Esophagus (tissue), 2 donors: ENCODE results near the gene CNNM1. TPM values are rescaled to one million over a fixed set of nuclear protein-coding genes. Genes with fewer than 3 reads are reported as not detected.

Source experiments
- H3K27ac ChIP-seq, 2 donors: one replicate each; pipeline ENCODE4 v1.5.1; 2013; ENCODE audit warnings: low read depth in 2 of 2, mild to moderate bottlenecking in 2 of 2, inconsistent platforms in 1 of 2, low read length in 1 of 2, moderate library complexity in 1 of 2
- H3K27me3 ChIP-seq, 2 donors: one replicate each; pipeline ENCODE4 v1.6.1; 2013; ENCODE audit warnings: low read length in 2 of 2, control low read depth in 1 of 2, mild to moderate bottlenecking in 1 of 2; ENCODE audit not compliant: insufficient read depth in 2 of 2, control insufficient read depth in 1 of 2
- H3K36me3 ChIP-seq, 2 donors: one replicate each; pipeline ENCODE4 v1.6.1; 2013; ENCODE audit warnings: low read length in 1 of 2; ENCODE audit not compliant: control insufficient read depth in 2 of 2, insufficient read depth in 2 of 2
- H3K4me1 ChIP-seq, 2 donors: one replicate each; pipeline ENCODE4 v1.6.1; 2013; ENCODE audit warnings: low read length in 1 of 2; ENCODE audit not compliant: control insufficient read depth in 2 of 2, insufficient read depth in 2 of 2
- H3K4me3 ChIP-seq, 2 donors: one replicate each; pipeline ENCODE4 v1.5.1; 2013; ENCODE audit warnings: low read length in 2 of 2, mild to moderate bottlenecking in 2 of 2, low read depth in 1 of 2, moderate library complexity in 1 of 2
- H3K9me3 ChIP-seq, 2 donors: one replicate each; pipeline ENCODE4 v1.6.1; 2013; ENCODE audit warnings: mild to moderate bottlenecking in 2 of 2, low read depth in 1 of 2, low read length in 1 of 2, moderate library complexity in 1 of 2; ENCODE audit not compliant: control insufficient read depth in 2 of 2, insufficient read depth in 1 of 2
- WGBS, 2 donors: extraction: QIAGEN DNeasy Blood & Tissue Kit; methylation state at CpG; one replicate each; pipeline ENCODE4 v1.1.7; 2013; 5-methylcytosine and 5-hydroxymethylcytosine counted together
- polyA plus RNA-seq, 2 donors: library from polyadenylated mRNA; stranded (reverse); fragments of 200-250 nt; gene quantifications; one replicate each; pipeline ENCODE4 v1.2.3, GENCODE V29; 2013
- donor health status: healthy with polysubstance abuse.
- donor health status: Bipolar disorder and iron deficiency.

The CNNM1 gene
- polyA plus RNA-seq, 2 donors, result 0.61 to 0.81 TPM

DNA sequence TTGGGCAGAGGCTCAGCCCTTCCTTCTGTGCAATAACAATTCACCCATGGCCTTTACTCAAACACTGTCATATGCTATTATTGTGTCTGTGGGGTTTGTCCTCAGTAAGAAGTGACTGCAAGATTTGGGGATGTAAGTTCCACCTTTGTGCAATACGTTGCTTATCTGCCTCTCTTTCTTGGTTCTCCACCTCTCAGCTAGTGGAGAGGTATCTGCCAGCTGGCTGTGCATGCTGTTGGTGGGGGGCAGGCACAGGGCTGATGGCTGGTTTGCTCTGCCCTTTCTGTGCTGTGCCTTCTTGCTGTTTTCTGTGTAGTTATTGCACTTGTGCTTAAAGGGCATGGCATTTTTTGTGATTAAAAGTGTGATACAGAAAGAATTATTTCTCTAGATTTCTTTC, 36.2 kb downstream of the CNNM1 start:
- Histone ChIP-seq H3K4me3 (no peak overlapping the region), H3K36me3 (peaks cover 0 to 3% of the 10 kb centered on the region in 2 donors), H3K27ac (no peak overlapping the region), H3K9me3 (no peaks in the 10 kb centered on the region), H3K27me3 (no peaks in the 10 kb centered on the region), H3K4me1 (no peaks in the 10 kb centered on the region)
- WGBS, 2 donors, result 33 to 59% methylated on average over 1 of the region's 1 CpG

DNA sequence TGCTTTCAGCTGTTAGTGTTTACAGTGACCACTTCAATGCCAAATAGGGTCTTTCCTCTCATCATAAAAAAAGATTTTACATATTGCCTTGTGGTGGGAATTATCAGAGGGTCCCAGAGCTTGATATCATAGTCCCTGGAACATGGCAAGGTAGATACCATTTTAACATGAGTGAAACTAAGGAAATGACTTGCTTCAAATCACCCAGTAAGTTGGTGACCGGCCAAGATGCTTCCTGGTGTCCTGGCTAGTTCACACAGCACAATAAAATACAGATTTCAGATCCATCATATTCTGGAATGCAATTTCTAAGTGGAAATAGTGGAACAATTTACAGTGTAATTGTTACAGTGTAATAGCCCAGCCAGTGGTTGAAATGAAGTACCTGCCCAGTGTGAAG, 36.6 kb downstream of the CNNM1 start:
- Histone ChIP-seq H3K4me3 (no peak overlapping the region), H3K27me3 (no peaks in the 10 kb centered on the region), H3K27ac (no peak overlapping the region), H3K36me3 (peaks cover 0 to 3% of the 10 kb centered on the region in 2 donors), H3K4me1 (no peaks in the 10 kb centered on the region), H3K9me3 (no peaks in the 10 kb centered on the region)
- 76% methylated on average over 1 of the region's 1 CpG for WGBS, 2 donors

DNA sequence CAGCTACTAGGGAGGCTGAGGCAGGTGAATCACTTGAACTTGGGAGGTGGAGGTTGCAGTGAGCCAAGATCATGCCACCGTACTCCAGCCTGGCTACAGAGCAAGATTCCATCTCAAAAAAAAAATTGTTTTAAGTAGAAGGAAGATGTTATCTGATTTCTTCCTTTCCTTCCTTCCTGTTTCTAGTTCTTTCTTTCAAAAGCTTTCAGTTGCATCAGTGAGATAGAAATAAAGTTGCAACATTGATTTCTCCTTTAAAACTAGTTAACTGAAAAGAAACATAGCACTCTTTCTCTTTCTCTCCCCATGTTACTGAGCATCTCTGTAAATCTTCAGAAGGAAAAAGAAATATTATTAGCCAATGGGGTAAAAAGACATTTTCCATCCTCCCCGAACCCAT, 37.5 kb downstream of the CNNM1 start:
- no peaks in the 10 kb centered on the region for H3K27me3 ChIP-seq
- WGBS, 2 donors, result 78 to 83% methylated on average over 2 of the region's 2 CpGs
- H3K4me3 ChIP-seq, result no peak overlapping the region
- H3K27ac ChIP-seq, result no peak overlapping the region
- no peaks in the 10 kb centered on the region for H3K9me3 ChIP-seq
- H3K36me3 ChIP-seq, result peaks cover 0 to 3% of the 10 kb centered on the region in 2 donors
- H3K4me1 ChIP-seq, result no peaks in the 10 kb centered on the region

DNA sequence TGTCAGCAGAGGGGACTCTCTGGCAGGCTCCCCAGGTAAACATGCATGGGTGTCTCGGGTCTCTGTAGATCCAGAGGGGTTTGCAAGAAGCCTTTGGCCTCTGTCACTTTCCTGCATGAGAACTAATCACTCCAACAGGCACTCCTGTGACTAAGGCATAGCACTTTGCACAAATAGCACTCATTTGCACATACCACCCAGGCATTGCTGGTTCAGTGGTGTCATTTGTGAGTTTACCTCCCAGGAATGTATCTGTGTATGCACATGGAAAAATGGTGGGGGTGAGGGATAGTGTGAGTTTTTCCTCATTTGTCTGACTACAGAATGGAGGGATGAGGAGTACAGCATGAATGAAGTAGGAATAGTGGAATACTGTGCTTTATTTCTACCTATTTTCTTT, 39.5 kb downstream of the CNNM1 start:
- Histone ChIP-seq H3K27me3 (no peaks in the 10 kb centered on the region), H3K36me3 (no peaks in the 10 kb centered on the region), H3K4me1 (no peaks in the 10 kb centered on the region), H3K27ac (no peak overlapping the region), H3K9me3 (no peaks in the 10 kb centered on the region), H3K4me3 (no peak overlapping the region)
- WGBS, 2 donors, result 63 to 68% methylated on average over 1 of the region's 1 CpG

DNA sequence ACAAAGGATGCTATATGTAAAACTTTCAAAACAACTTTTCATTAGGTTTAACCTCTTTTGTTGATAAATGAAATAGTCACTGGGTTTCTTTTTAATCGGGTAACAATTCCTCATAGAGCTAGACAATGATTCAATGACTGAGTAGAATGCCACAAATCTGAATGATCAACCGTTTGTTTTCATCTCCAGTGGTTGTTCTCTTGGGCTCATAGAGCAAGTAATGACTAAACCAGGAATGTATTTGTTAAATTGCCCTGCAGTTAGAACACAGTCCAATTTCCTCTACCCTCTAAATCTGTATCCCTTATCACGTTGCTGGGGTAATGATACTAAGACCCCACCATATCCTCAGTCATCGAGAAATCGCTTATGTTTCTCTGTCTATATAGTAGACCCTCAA, 40.0 kb downstream of the CNNM1 start:
- WGBS, 2 donors, result 86 to 87% methylated on average over 5 of the region's 5 CpGs
- Histone ChIP-seq H3K4me1 (no peaks in the 10 kb centered on the region), H3K9me3 (no peaks in the 10 kb centered on the region), H3K4me3 (no peak overlapping the region), H3K27me3 (no peaks in the 10 kb centered on the region), H3K36me3 (no peaks in the 10 kb centered on the region), H3K27ac (no peak overlapping the region)

DNA sequence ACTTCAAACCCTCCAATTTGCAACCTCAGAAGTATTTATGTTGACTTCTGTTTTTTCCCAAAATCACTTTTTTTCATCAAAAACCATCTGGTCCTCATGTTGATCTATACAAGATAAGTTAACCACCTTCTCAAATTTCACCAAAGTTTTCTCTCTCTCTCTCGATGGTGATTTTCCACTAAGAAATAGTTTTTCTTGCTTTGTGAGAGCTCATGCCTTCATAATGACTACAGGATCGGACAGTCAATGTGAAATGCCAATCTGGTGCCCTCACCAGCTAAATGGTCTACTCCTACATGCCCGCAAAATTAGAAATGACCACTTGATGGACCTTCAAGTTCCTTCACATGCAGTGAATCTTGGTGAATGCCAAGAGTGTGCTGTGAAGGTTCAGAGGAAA, 40.4 kb downstream of the CNNM1 start:
- 86 to 89% methylated on average over 3 of the region's 3 CpGs for WGBS, 2 donors
- no peaks in the 10 kb centered on the region for H3K9me3 ChIP-seq

DNA sequence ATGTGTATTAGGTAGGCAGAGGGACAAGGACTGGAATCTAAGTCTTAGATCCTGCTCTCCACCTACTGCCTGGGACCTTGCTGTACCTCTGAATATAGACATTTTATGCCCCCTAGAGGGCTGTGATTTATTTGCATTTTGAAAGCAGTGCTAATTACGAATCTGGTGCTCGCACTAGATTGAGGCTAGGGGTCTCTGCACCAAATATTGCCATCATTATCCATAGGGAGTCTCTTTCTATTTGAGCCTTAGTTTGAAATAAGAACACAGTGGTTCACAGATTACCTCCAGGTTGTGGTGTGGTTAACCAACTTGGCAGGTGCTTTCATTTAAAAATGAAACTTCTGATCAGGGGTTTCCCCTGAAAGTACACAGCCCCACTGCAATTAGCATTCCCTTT, 41.8 kb downstream of the CNNM1 start:
- Histone ChIP-seq H3K27ac (no peak overlapping the region), H3K4me1 (no peaks in the 10 kb centered on the region), H3K27me3 (no peaks in the 10 kb centered on the region), H3K36me3 (no peaks in the 10 kb centered on the region), H3K4me3 (no peak overlapping the region), H3K9me3 (no peaks in the 10 kb centered on the region)
- WGBS, 2 donors, result 36 to 37% methylated on average over 2 of the region's 2 CpGs

More for the DNA sequence above, 40.4 kb downstream of the CNNM1 start:
- Histone ChIP-seq H3K4me1 (no peaks in the 10 kb centered on the region), H3K36me3 (no peaks in the 10 kb centered on the region), H3K27ac (no peak overlapping the region), H3K27me3 (no peaks in the 10 kb centered on the region), H3K4me3 (no peak overlapping the region)

DNA sequence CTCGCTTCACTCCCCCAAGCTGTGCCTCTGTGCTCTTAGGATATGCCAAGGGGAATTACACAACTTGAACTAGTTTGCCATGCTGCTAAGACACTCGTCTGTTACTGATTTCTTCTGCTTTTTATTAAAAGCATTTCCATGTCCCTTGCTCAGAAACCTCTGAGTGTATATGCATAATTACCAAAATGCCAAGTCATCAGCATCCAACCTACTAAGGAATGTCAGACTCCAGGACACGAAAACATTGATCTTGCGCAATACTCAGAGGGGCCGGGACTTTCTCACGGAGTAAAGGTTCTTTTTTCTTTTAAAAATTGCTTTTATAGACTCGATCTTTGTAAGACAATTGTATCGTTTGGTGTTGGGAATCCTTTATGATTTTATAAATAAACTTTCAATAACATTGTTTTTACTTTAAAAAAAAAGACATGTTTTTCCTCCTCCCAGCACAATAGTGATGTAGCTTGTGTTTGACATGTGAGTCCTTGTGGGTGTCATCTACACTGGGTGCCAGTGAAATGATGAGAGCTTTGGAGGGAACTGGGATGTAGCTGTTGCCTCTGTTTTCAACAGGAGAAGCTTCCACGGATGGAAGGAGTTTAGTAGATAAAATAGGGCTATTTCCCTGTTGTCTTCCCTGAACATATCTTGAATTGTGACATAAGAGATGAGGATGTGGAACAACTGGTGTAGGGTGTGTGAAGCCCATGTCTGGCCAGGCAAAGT, 43.6 kb downstream of the CNNM1 start:
- WGBS, 2 donors, result 78 to 82% methylated on average over 9 of the region's 9 CpGs

DNA sequence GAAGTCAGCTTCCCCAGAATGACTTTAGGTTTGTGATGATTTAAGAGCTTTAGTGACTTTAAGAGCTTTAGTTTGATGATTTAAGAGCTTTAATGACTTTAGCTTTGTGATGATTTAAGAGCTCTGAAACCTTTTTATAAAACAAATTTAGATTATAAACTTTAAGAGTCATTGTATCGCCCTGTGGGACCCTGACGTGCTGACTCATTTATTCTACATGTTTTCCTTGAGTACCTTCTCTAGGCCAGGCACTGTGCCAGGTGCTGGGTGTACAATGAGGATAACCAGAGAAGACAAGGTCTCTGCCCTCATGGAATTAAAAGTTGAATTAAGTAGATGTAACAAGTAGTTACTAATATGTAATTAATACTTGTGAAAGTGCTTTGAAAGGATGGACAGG, 45.4 kb downstream of the CNNM1 start:
- WGBS, 2 donors, result 50 to 65% methylated on average over 2 of the region's 2 CpGs
- Histone ChIP-seq H3K27ac (no peak overlapping the region), H3K27me3 (no peaks in the 10 kb centered on the region), H3K36me3 (no peaks in the 10 kb centered on the region), H3K4me3 (no peak overlapping the region), H3K4me1 (no peaks in the 10 kb centered on the region), H3K9me3 (no peaks in the 10 kb centered on the region)

More for the DNA sequence above, 43.6 kb downstream of the CNNM1 start:
- Histone ChIP-seq H3K4me3 (no peak overlapping the region), H3K27ac (no peak overlapping the region), H3K27me3 (no peaks in the 10 kb centered on the region), H3K36me3 (no peaks in the 10 kb centered on the region), H3K4me1 (no peaks in the 10 kb centered on the region), H3K9me3 (no peaks in the 10 kb centered on the region)

DNA sequence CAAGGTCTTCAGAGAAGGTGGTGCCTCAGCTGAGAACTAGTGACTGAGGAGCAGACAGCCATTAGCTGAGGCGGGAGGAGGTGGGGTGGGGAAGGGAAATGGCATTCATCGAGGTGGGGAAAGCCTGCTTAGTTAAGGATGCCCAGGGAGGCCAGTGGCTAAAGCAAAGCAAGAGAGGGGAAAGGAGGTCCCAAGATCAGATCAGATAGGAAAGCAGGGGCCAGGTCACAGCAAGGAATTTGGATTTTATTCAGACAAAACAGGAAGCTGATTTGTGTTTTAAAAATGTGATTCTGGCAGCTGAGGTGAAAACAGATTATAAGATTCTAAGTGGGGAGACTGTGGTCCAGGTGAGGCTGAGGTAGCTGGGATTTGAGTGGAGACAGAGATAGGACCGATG, 45.8 kb downstream of the CNNM1 start:
- Histone ChIP-seq H3K27me3 (no peaks in the 10 kb centered on the region), H3K4me1 (no peaks in the 10 kb centered on the region), H3K4me3 (no peak overlapping the region), H3K27ac (no peak overlapping the region), H3K9me3 (no peaks in the 10 kb centered on the region), H3K36me3 (no peaks in the 10 kb centered on the region)
- WGBS, 2 donors, result 68 to 76% methylated on average over 3 of the region's 3 CpGs
